Body of pancreas (tissue), 4 donors: ENCODE results near the gene ZNF688.

Experiments
- POLR2A ChIP-seq, 3 donors: fragments of 450-650 bp; IDR thresholded peaks; one replicate each; pipeline ENCODE4 v1.6.1; 2016; ENCODE audit warnings: antibody characterized with exemption in 3 of 3, mild to moderate bottlenecking in 2 of 3
- TF ChIP-seq, protein P1 (sequence below), 7 experiments: fragments of 450-650 bp in 4 of 7; fragments of 200-600 bp in 3 of 7; sonication (generic) in 3 of 7; IDR thresholded peaks; one replicate each; pipeline ENCODE4 v1.5.1; 2016 to 2019; ENCODE audit warnings: antibody characterized with exemption in 7 of 7

DNA sequence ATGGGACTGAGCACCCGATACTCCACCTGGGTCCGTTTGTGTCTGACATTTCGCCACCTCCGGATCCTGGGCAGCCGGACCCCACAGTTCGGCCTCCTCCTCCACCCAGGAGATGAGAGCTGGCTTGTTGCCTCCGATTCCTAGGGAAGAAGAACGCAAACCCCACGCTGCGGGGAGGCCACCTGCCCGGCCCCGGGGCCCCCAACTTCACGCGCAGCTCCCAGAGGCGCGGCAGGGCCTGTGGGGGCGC lies 13.9 kb downstream of the ZNF688 start:
- TF ChIP-seq, protein P1, sequence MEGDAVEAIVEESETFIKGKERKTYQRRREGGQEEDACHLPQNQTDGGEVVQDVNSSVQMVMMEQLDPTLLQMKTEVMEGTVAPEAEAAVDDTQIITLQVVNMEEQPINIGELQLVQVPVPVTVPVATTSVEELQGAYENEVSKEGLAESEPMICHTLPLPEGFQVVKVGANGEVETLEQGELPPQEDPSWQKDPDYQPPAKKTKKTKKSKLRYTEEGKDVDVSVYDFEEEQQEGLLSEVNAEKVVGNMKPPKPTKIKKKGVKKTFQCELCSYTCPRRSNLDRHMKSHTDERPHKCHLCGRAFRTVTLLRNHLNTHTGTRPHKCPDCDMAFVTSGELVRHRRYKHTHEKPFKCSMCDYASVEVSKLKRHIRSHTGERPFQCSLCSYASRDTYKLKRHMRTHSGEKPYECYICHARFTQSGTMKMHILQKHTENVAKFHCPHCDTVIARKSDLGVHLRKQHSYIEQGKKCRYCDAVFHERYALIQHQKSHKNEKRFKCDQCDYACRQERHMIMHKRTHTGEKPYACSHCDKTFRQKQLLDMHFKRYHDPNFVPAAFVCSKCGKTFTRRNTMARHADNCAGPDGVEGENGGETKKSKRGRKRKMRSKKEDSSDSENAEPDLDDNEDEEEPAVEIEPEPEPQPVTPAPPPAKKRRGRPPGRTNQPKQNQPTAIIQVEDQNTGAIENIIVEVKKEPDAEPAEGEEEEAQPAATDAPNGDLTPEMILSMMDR (IDR thresholded peaks at IDR 0.05), result no peak
- TF ChIP-seq POLR2A (IDR thresholded peaks at IDR 0.05), result no peak
